ENCODE data around the gene GLRX2.

GLRX2 gene

DNA sequence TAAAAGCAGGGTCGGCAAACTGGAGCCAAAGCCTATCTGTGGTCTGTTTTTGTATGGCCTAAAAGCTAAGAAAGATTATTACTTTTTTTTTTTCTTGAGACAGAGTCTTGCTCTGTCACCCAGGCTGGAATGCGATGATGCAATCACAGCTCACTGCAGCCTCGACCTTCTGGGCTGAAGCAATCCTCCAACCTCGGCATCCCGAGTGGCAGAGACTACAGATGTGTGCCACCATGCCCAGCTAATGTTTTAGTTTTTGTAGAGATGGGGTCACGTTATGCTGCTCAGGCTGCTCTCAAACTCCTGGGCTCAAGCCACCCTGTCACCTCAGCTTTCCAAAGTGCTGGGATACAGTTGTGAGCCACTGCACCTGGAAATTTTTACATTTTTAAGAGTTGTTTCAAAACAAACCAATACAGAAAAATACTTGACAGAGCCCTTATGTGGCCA, 6.5 kb upstream of the GLRX2 start:
- DNase-seq: no peak

DNA sequence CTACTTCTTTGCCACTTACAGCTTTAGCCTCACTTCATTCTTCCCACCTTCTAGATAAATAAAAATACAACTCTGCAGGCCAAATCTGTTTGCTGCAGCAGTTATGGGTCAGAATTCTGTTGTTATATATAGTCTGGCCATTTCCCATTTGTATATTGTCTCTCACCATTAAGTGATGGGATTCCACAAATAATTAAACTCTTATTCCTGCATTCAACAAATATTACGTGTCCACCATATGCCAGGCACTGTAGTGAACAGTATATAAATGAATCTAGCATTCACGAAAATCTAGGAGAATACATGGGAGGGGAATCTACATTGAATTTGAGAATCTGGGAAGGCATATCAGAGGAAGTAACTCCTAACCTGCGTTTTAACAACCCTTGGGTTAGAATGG, 5.7 kb upstream of the GLRX2 start:
- no peak for DNase-seq

DNA sequence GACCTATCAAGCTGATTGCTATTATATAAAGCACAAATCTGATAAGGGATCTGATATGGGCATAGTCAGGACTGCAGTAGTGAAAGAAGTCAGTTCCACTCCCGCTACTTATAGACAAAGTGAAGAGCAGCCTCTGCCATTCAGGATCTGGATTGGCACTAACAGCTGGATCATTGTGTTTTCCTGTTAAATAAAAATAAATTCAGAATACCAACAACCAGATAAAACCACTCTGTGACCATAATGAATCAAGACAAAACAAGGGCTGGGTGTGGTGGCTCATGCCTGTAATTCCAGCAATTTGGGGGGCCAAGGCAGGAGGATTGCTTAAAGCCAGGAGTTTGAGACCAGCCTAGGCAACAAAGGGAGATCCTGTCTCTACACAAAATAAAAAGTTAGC, 5.0 kb upstream of the GLRX2 start:
- DNase-seq: no peak

DNA sequence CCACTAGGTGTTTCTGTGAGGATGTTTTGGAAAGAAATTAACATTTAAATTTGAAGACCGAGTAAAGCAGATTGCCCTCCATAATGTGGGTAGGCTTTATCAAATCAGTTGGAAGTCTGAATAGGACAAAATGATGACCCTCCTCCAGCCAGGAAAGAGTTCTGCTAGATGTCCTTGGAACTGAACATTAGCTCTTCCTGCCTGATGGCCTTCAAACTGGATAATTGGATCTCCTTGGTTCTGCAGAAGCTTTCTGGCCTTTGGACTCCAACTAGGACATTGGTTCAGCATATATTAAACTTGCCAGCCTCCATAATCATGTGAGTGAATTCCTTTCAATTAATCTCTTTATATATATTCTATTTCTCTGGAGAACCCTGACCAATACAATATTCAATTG, 4.4 kb upstream of the GLRX2 start:
- DNase-seq: no peak

DNA sequence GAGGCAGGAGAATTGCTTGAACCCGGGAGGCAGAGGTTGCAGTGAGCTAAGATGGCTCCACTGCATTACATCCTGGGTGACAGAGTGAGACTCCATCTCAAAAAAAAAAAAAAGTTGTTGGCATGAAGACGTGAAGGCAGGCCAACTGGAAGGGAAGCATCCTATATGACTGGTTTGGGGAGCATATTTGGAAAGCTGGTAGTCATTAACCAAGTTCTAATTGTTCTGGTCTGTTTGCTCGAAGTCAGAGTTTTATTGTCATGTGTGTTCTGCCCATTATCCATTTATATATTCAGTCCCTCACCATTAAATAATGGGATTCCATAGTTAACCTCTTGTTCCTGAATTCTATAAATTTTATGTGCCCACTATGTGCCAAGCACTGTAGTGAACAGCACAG, 3.3 kb upstream of the GLRX2 start:
- no peak for DNase-seq

DNA sequence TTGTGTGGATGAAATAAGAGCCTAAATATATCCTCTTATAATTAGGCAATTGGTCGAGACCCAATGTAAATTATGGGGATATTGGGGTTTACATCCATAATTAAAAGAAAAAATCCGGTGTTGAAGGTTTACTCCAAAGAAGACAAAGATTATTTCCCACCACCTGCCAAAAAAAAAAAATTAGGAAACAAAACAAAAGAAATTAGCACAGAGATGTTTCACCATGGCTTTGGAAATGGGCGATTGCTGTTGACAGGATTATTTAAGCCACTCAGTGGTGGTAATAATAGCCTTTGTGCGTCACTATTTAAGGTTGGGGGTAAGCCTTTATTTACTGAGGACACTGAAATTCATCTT, 585 bp upstream of the GLRX2 start:
- DNase-seq: no peak

DNA sequence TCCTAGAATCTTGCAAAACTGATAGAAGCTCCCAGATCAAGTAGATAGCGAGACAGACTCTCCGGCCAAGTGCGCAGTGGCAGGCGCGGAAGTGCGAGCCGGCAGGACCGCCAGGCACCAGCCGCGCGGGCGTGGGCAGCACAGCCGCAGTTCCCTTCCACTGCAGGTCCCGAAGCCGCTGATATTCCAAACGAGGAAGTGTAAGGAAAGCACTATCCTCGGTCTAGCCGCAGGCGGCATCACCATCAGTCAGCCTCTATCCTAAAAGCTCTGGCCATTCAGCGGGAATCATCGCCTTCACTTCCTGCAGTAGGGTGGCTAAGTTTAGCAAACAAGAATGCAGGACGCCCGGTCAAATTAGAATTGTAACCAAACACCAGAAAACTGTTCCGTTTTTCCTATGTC, 710 bp downstream of the GLRX2 start:
- DNase-seq: peak; percentile 34

DNA sequence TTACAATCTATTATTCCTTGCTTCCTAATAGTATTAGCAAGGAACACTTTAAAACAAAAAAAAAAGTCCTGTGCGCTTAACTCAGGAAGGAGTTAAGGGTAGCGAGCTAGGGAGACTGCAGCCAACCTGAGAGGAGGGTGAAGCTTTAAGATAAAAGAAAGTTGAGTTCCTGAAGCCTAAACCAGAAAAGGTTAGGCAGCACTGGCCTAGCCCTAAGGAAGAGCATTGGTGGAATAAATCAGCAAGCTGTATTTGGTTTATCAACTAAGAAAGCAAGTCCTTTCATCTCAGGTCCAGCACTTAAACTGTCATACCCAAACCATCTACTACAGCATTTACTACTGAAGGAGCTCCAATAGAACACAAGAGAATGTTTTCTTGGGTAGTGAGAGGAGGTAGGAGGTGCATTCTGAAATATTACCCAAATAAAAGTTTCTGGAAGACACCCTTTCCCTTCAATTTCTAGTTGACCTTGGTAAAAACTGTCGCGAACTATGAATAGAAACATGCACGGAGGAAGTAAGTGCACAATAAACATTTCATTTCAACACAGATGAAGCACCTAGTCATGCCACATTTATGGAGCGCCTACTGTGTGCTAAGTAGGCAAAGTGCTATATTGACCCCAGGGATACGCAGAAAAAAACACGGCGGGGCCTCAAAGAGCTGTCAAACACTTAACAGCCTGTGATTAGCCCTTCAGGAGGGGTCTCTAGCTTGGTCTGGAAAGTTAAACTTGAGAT, 1.3 kb downstream of the GLRX2 start:
- no peak for DNase-seq

DNA sequence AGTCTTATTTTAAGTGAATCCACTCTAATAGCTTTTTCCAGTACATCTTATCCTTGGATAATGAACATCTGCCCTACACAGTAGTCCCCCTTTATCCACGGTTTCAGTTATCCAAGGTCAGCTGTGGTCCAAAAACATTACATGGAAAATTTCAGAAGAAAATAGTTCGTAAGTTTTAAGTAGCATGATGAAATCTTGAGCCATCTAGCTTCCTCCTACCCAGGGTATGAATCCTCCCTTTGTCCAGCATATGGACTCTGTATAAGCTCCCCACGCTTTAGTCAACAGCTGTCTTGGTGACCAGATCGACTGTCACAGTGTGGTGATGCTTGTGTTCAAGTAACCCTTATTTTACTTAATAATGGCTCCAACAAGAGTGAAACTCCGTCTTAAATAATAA, 2.6 kb downstream of the GLRX2 start:
- no peak for DNase-seq

DNA sequence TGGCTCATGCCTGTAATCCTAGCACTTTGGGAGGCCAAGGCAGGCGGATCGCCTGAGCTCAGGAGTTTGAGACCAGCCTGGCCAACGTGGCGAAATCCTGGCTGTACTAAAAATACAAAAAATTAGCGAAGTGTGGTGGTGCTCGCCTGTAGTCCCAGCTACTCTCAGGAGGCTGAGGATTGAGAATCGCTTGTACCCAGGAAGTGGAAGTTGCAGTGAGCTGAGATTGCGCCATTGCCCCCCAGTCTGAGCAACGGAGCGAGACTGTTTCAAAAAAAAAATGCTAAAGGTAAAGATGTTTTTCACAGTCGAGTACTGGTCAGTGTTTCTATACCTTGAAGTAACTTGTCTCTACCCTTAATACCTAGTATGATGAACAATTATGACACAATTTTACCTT, 11.1 kb downstream of the GLRX2 start:
- no peak for DNase-seq

DNA sequence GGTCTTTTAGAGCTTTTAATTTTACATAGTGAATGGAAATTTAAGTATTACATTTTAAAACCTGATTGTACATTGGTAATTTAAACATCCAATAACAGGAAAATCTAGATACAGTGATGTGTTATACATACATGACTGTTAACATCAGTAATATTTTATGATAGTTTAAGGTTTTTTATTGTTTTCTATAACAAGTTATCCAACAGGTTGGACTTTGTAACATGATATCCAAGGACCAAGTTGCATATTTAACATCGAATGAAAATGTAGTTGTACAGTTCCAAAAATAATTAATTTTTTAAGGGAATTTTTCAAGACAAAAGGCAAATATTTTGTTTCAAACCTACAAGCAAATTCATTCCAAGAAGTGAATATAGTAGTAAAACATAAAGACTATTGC, 14.3 kb downstream of the GLRX2 start:
- no peak for DNase-seq

DNA sequence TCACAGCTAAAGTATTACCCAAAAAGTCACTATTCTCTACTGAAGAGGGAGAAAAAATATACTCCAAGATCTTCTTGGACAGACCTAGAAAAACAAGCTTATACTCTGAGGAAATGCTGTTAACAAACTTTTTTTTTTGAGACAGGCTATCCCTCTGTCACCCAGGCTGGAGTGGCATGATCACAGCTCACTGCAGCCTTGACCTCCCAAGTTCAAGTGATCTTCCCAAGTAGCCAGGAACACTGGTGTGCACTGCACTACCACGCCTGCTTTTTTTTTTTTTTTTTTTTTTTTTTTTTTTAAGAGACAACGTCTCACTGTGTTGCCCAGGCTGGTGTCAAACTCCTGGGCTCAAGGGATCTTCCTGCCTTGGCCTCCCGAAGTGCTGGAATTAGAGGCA, 17.3 kb downstream of the GLRX2 start:
- DNase-seq: no peak

DNA sequence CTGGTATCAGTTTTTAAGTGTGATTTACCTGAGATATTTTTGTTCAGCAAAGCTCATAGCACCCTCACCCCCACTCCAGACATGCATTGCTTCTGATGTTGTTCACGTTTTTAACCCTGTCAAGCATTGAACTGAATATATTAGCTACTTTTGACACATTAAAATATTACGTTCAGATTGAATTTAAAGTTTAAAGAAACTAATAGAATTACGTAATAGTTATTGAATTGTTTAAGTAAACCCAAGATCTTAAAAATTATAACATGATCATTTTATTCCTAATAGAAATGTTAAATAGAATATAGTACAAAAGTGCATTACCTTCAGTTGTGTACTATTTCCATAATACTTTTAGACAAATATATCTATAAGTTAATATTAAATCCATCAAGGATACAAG, 18.9 kb downstream of the GLRX2 start:
- DNase-seq: no peak

DNA sequence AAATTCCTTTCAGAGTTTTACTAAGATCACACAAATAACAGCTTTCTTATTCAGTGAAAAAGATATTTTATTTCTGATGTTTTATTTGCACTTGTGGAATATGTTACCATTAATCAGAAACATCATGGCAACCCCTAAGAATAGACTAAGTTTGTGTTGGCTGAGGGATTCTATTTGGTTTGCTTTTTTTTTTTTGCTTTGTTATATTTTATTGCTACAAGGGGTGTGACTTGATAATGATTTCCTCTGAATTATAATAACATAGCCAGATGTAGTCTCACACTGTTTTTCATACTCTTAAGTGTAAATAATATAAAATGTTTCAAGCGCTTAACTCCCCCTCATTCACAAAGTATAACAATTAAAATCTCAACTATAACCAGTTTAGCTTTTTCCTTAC, 20.0 kb downstream of the GLRX2 start:
- no peak for DNase-seq

DNA sequence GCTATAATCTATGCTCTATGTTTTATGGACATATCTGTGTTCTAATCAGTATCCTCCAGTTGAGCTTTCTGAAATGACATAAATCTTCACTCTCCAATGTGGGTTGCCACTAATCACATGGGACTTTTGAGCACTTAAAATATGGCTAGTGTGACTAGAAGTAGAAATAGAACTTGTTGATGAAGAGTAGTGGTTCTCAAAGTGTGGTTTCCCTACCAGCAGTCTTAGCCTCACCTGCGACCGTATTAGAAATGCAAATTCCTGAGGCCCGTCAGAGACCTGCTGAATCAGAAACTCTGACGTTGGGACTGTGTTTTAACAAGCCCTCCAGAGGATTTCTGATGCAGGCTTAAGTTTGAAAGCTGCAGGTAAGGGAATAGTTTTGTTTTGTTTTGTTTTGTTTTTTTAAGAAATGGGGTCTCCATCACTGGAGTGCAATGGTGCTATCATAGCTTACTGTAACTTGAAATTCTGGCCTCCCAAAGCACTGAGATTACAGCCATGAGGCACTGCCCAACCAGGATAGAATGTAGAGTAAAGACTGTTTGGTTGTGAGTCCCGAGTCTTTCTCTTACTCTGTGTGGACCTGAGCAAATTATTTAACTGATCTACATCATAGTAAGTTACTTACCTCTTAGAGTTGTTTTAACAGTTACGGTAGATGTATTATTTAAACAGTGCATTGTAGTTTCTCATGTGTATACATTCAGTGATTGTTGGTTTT, 21.7 kb downstream of the GLRX2 start:
- no peak for DNase-seq

DNA sequence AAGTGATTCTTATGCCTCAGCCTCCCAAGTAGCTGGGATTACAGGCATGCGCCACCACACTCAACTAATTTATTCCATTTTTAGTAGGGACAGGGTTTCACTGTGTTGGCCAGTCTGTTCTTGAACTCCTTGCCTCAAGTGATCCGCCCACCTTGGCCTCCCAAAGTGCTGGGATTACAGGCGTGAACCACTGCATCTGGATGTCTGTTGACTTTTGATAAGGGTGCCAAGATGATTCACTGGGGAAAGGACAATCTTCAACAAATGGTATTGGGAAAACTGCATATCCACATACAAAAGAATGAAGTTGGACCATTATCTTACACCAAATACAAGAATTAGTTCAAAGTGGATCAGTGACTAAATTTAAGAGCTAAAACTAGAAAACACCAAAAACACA, 26.0 kb downstream of the GLRX2 start:
- no peak for DNase-seq

DNA sequence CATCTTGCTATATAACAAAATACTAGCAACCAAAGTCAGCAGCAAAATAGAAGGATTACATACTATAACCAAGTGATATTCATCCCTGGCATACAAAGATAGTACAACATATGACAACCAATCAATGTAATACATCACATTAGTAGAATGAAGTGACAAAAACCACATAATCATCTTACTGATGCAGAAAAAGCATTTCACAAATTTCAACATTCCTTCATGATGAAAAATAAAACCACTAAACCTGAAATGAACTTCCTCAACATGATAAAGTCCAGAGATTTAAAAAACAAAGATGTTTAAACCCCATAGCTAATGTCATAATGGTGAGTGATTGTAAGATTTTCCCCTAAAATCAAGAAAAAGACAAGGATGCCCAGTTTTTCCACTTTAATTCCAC, 27.2 kb downstream of the GLRX2 start:
- no peak for DNase-seq

DNA sequence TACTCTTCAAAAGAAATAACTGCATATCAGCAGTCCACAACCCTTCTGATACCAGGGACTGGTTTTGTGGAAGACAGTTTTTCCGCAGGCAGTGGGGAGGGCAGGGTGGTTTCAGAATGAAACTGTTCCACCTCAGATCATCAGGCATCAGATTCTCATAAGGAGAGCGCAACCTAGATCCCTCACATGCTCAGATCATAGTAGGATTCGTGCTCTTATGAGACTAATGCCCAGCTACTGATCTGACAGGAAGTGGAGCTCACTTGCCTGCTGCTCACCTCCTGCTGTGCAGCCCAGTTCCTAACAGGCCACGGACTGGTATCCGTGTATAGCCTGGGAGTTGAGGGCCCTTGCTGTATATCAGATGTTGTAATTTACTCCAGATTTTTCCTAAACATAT, 34.3 kb downstream of the GLRX2 start:
- no peak for DNase-seq

DNA sequence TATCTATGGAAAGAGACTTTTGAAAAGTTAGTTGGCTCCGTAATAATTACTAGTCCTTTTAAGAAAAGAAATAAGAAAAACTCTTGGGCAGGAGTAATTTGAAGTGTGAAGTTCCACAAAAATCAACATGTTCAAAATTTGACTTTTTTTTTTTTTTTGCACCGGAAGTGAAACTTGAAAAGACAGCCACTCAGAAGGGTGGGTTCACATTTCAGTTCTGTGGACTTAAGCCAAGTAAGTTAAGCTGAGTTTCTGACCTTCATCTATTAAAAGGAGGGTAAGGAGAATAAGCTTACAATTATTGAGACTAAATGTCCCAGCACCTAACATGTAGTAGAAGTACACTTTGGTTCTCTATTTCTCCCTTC, 34.8 kb downstream of the GLRX2 start:
- DNase-seq: no peak

DNA sequence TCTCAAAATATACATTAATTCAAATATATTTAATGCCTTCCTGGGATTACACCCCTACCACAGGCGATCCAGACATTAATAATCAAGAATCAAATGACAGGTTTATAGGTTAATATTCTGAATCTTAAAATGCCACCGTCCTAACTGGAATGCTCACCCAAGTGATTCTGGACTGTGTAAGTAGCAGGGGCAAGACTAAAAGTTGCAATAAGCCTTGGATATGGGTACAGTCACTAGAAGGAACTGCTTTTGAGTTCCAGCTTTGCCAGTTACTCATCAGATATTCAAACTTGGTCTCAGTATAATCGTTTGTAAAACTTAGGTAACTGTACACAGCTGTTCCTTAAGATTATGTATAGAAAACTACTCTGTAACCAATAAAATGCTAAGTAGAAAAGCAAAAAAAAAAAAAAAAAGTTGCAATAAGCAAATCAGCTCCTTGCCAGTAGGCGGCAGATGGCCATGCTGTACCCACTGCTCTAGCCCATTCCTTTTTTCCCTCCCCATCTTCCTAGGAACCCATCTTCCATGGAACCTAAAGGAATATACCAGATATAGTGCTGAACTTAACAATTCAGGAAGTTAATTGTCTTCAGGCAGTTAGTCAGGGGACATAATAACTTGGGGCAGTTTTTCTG, 35.3 kb downstream of the GLRX2 start:
- DNase-seq: no peak

DNA sequence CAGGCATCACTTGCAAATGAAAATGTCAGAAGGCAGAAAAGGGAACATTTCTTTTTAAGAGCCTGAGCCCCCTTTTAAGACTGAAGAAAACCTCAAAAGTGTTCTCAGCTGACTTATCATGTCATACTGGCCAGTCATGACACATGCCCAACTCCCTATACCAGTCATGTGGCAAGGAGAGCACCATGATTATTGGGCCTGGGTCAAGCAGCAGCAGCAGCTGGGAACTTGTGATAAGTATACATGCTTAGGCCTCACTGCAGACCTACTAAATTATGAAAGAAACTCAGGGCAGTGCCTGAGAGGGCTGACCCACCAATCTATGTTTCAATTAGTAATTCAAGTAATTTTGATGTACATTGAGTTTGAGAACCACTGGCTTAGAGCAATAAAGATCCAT, 37.2 kb downstream of the GLRX2 start:
- DNase-seq: no peak

DNA sequence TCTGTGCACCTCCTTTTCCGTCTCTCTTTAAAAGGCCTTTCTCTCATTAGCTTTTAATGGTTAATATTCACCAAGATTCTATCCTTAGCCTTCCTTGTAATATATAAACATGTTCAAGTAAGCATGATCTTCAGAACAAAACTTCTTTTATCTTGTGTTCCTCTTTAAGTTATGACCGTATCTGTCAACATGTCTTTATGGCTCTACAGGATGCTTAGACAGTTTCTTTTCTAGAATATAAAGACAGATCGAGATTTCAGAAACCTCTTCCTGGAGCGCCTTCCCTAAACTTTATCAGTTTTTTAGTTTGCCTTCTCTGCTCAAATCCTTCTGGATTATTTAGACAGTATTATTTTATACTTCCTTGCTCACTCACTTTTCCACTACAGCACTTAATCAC, 38.6 kb downstream of the GLRX2 start:
- no peak for DNase-seq

DNA sequence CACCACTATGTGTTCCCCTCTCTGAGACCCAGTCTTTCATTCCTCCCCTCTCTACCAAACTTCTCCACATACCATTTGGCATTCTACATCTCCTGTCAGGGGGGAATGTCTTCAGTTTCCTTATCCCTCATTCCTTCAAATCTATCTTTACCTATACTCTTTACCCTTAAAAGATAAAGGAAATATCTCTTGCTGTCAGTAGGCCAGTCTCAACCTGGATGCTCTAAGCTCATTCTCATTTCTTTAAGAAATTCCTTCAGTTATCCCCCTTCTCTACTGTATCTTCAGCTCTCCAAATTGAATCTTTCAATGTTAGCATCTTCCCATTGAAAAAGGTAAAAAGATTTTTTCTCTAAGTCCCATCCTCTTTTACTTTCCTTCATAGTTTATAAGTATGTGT, 39.3 kb downstream of the GLRX2 start:
- DNase-seq: no peak

DNA sequence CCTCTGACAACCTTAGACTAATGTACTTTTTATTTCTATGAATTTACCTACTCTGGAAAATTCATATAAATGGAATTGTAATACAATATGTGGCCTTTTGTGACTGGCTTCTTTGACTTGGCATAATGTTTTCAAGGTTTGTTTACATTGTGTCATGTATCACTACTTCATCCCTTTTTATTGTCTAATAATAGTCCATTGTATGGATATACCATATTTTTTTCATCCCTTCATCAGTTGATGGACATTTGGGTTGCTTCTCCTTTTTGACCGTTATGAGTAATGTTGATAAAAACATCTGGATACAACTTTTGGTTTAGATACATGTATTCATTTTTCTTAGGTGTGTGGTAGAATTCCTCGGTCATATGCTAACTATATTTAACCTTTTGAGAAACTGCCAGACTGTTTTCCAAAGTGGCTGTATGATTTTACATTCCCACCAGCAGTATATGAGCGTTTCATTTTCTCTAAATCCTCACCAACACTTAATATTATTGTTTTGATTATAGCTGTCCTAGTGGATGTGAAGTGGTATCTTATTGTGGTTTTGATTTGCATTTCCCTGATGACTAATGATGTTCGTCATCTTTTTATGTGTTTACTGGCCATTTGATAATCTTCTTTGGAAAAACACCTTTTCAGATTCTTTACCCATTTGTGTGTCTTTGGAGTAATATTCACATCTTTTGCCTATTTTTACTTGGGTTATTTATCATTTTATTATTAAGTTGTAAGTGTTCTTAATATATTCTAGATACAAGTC, 42.3 kb downstream of the GLRX2 start:
- DNase-seq: no peak

Measured in femur (tissue), 1 donor.